RWPE2 (cell line): Measurements from ENCODE around the gene ABL1.

Experiments used
- ATAC-seq: fragments of 200-7000 bp; cut with Tn5 transposase; 3 replicates; pipeline ENCODE4 v1.9.1; 2021; ENCODE audit warnings: low read depth
- DNase-seq: peaks from one replicate; pipeline ENCODE4 v3.0.0-alpha.2; 2020; ENCODE audit warnings: low spot score
- H3K27ac ChIP-seq: fragments of 450-650 bp; 2 replicates; pipeline ENCODE4 v1.5.1; 2017; ENCODE audit warnings: mild to moderate bottlenecking; ENCODE audit not compliant: poor library complexity, severe bottlenecking
- H3K27me3 ChIP-seq: fragments of 250-450 bp; sonication (Bioruptor Pico); 2 replicates; pipeline ENCODE4 v1.5.1; 2021; ENCODE audit warnings: mild to moderate bottlenecking, moderate library complexity; ENCODE audit not compliant: insufficient read depth, poor library complexity, severe bottlenecking
- H3K36me3 ChIP-seq: fragments of 250-450 bp; sonication (Bioruptor Pico); 2 replicates; pipeline ENCODE4 v1.5.1; 2020; ENCODE audit warnings: low read depth, mild to moderate bottlenecking, moderate library complexity
- H3K4me1 ChIP-seq: fragments of 250-450 bp; sonication (Bioruptor Pico); 2 replicates; pipeline ENCODE4 v1.5.1; 2021; ENCODE audit warnings: mild to moderate bottlenecking, moderate library complexity; ENCODE audit not compliant: insufficient read depth, poor library complexity, severe bottlenecking
- H3K4me3 ChIP-seq: fragments of 250-450 bp; sonication (Bioruptor Pico); 2 replicates; pipeline ENCODE4 v1.5.1; 2021; ENCODE audit warnings: mild to moderate bottlenecking, moderate library complexity; ENCODE audit not compliant: severe bottlenecking
- H3K9me3 ChIP-seq: fragments of 250-450 bp; sonication (Bioruptor Pico); 2 replicates; pipeline ENCODE4 v1.5.1; 2021; ENCODE audit warnings: mild to moderate bottlenecking, moderate library complexity; ENCODE audit not compliant: severe bottlenecking
- CTCF ChIP-seq: fragments of 450-650 bp; IDR thresholded peaks from one replicate; pipeline ENCODE4 v1.5.1; 2017; ENCODE audit warnings: mild to moderate bottlenecking, moderate library complexity; ENCODE audit not compliant: poor library complexity, severe bottlenecking

The ABL1 gene

GRCh38 chr9:130857864-130858738 is 23.0 kb downstream of the ABL1 start:
- peaks cover 78% of the 10 kb centered on the region for H3K36me3 ChIP-seq
- H3K27ac ChIP-seq, result peak overlapping the region; percentile 63
- no peak overlapping the region for H3K4me3 ChIP-seq
- peaks cover 25% of the 10 kb centered on the region for H3K4me1 ChIP-seq
- ATAC-seq (peak; percentile 62), DNase-seq (no peak)
- no peak for TF ChIP-seq CTCF
- no peaks in the 10 kb centered on the region for H3K27me3 ChIP-seq
- peaks cover 4% of the 10 kb centered on the region for H3K9me3 ChIP-seq

GRCh38 chr9:130858739-130859705 is 24.0 kb downstream of the ABL1 start:
- Histone ChIP-seq H3K4me1 (peaks cover 25% of the 10 kb centered on the region), H3K27me3 (no peaks in the 10 kb centered on the region), H3K4me3 (no peak overlapping the region), H3K9me3 (peaks cover 2% of the 10 kb centered on the region), H3K36me3 (peaks cover 81% of the 10 kb centered on the region), H3K27ac (peak overlapping the region; percentile 63)
- TF ChIP-seq CTCF, result no peak
- ATAC-seq (no peak), DNase-seq (no peak)

GRCh38 chr9:130860458-130861316 is 25.6 kb downstream of the ABL1 start:
- Histone ChIP-seq H3K27ac (peak overlapping the region; percentile 63), H3K36me3 (peaks cover 76% of the 10 kb centered on the region)
- ATAC-seq, result peak; percentile 87

More at GRCh38 chr9:130860458-130861316, 25.6 kb downstream of the ABL1 start:
- Histone ChIP-seq H3K9me3 (no peaks in the 10 kb centered on the region), H3K27me3 (no peaks in the 10 kb centered on the region), H3K4me3 (no peak overlapping the region), H3K4me1 (peaks cover 25% of the 10 kb centered on the region)
- peak; percentile 76 for DNase-seq
- TF ChIP-seq CTCF, result peak; percentile 48
